ENCODE data around the gene TYMP. TPM values are rescaled to one million over a fixed set of nuclear protein-coding genes. Genes with fewer than 3 reads are reported as not detected.

The TYMP gene
- polyA plus RNA-seq, 1 donor (not counting 4 experiments of a cell fraction or from before 2014, with no cell fraction given), result 25.5 TPM

DNA sequence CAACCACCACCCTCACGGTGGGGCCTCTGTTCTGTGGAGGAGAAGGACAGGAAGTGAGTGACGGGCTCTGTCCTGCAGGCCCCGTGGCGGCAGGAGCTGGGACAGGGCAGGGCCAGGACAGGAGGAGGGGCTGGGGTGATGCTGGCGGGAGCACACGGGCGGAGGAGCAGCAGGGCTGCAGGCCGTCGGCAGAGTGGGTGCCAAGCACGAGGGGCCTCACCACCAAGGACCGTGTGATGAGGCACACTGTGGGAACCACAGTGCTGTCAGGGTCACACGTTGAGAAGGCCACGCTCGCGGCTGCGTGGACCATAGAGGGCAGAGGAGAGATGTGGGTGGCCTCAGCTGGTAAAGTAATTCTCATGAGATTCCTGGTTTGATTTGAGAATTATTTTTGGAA lies 12.9 kb downstream of the TYMP start:
- TF ChIP-seq, protein P1, sequence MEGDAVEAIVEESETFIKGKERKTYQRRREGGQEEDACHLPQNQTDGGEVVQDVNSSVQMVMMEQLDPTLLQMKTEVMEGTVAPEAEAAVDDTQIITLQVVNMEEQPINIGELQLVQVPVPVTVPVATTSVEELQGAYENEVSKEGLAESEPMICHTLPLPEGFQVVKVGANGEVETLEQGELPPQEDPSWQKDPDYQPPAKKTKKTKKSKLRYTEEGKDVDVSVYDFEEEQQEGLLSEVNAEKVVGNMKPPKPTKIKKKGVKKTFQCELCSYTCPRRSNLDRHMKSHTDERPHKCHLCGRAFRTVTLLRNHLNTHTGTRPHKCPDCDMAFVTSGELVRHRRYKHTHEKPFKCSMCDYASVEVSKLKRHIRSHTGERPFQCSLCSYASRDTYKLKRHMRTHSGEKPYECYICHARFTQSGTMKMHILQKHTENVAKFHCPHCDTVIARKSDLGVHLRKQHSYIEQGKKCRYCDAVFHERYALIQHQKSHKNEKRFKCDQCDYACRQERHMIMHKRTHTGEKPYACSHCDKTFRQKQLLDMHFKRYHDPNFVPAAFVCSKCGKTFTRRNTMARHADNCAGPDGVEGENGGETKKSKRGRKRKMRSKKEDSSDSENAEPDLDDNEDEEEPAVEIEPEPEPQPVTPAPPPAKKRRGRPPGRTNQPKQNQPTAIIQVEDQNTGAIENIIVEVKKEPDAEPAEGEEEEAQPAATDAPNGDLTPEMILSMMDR (optimal IDR thresholded peaks at IDR 0.05 in 1 of 3, IDR thresholded peaks at IDR 0.05 in 1 of 3, conservative IDR thresholded peaks at IDR 0.05 in 1 of 3; ENCODE audit: extremely low read depth in 1 of 3, insufficient read depth in 2 of 3, low read length in 3 of 3), result no peak
- TF ChIP-seq EZH2 (IDR thresholded peaks at IDR 0.05; ENCODE audit: low read length), result no peak
- no peak for DNase-seq (ENCODE audit: low read depth, low spot score)
- no peak overlapping the region for H2AFZ ChIP-seq (ENCODE audit: control insufficient read depth, low read length)
- dilution Hi-C loops (cut with MboI; ENCODE audit: extremely low pct_ligation_motif_present, low sequenced_read_pairs), result no loop called here
- no peak overlapping the region for H3K4me3 ChIP-seq (ENCODE audit: control insufficient read depth in 2 of 3, extremely low read depth in 1 of 3, insufficient read depth in 2 of 3, low read depth in 1 of 3, low read length in 3 of 3)
- peaks cover 12 to 17% of the 10 kb centered on the region in 2 experiments for H3K36me3 ChIP-seq (ENCODE audit: control insufficient read depth in 2 of 2, extremely low read depth in 1 of 2, insufficient read depth in 2 of 2, low read length in 2 of 2)
- no peaks in the 10 kb centered on the region for H3K9me1 ChIP-seq (ENCODE audit: control insufficient read depth, extremely low read depth, insufficient read depth, low read length)
- no peaks in the 10 kb centered on the region for H3K9me3 ChIP-seq (ENCODE audit: control insufficient read depth, low read depth, low read length)
- FAIRE-seq, result no peak
- no peaks in the 10 kb centered on the region for H3K4me1 ChIP-seq (ENCODE audit: control insufficient read depth, extremely low read depth, insufficient read depth, low read length)
- no peak overlapping the region for H3K27ac ChIP-seq (ENCODE audit: control insufficient read depth, insufficient read depth, low read length)
- H4K20me1 ChIP-seq (ENCODE audit: control insufficient read depth, extremely low read depth, insufficient read depth, low read length), result no peaks in the 10 kb centered on the region
- no peak overlapping the region for H3K9ac ChIP-seq (ENCODE audit: control insufficient read depth, extremely low read depth, insufficient read depth, low read length)
- H3K27me3 ChIP-seq (ENCODE audit: control insufficient read depth, extremely low read depth, insufficient read depth, low read length), result no peaks in the 10 kb centered on the region
- H3K4me2 ChIP-seq (ENCODE audit: control insufficient read depth, extremely low read depth, insufficient read depth, low read depth, low read length), result no peak overlapping the region
- peaks cover 27% of the 10 kb centered on the region for H3K79me2 ChIP-seq (ENCODE audit: control insufficient read depth, insufficient read depth, low read length)

DNA sequence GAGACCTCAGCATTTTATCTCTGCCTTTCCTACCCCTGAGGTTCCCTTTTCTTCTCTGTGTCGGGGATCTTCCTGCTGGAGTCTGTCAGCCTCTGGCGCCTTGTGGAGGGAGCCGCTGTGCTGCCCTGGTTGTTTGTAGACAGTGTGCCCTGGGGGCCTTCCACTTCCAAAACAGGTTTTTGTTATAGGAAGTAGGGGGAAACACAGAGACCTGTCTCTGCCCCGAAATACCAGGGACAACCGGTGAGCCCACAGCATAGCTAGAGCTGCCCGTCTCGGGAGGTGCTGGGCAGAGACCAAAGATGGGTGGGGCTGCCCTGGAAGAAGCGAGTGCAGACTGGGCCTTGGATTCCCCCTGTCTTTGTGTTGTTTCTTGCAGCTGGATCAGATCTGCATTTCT lies 13.7 kb downstream of the TYMP start:
- H3K9ac ChIP-seq (ENCODE audit: control insufficient read depth, extremely low read depth, insufficient read depth, low read length), result no peak overlapping the region
- H4K20me1 ChIP-seq (ENCODE audit: control insufficient read depth, extremely low read depth, insufficient read depth, low read length), result no peaks in the 10 kb centered on the region
- no peak overlapping the region for H2AFZ ChIP-seq (ENCODE audit: control insufficient read depth, low read length)
- H3K4me2 ChIP-seq (ENCODE audit: control insufficient read depth, extremely low read depth, insufficient read depth, low read depth, low read length), result no peak overlapping the region
- peaks cover 28% of the 10 kb centered on the region for H3K79me2 ChIP-seq (ENCODE audit: control insufficient read depth, insufficient read depth, low read length)
- H3K4me1 ChIP-seq (ENCODE audit: control insufficient read depth, extremely low read depth, insufficient read depth, low read length), result no peaks in the 10 kb centered on the region
- FAIRE-seq (no peak), DNase-seq (ENCODE audit: low read depth, low spot score) (no peak)
- peaks cover 8 to 10% of the 10 kb centered on the region in 2 experiments for H3K36me3 ChIP-seq (ENCODE audit: control insufficient read depth in 2 of 2, extremely low read depth in 1 of 2, insufficient read depth in 2 of 2, low read length in 2 of 2)
- dilution Hi-C loops (cut with MboI; ENCODE audit: extremely low pct_ligation_motif_present, low sequenced_read_pairs), result no loop called here
- H3K27me3 ChIP-seq (ENCODE audit: control insufficient read depth, extremely low read depth, insufficient read depth, low read length), result no peaks in the 10 kb centered on the region
- TF ChIP-seq EZH2 (IDR thresholded peaks at IDR 0.05; ENCODE audit: low read length), result no peak
- TF ChIP-seq, protein P1 (optimal IDR thresholded peaks at IDR 0.05 in 1 of 3, IDR thresholded peaks at IDR 0.05 in 1 of 3, conservative IDR thresholded peaks at IDR 0.05 in 1 of 3; ENCODE audit: extremely low read depth in 1 of 3, insufficient read depth in 2 of 3, low read length in 3 of 3), result no peak
- no peaks in the 10 kb centered on the region for H3K9me1 ChIP-seq (ENCODE audit: control insufficient read depth, extremely low read depth, insufficient read depth, low read length)
- no peaks in the 10 kb centered on the region for H3K9me3 ChIP-seq (ENCODE audit: control insufficient read depth, low read depth, low read length)
- no peak overlapping the region for H3K27ac ChIP-seq (ENCODE audit: control insufficient read depth, insufficient read depth, low read length)
- no peak overlapping the region for H3K4me3 ChIP-seq (ENCODE audit: control insufficient read depth in 2 of 3, extremely low read depth in 1 of 3, insufficient read depth in 2 of 3, low read depth in 1 of 3, low read length in 3 of 3)

Measured in keratinocyte (primary cell).